Panc1 (cell line): ENCODE measurements around the gene DDIT3. TPM values are rescaled to one million over a fixed set of nuclear protein-coding genes. Genes with fewer than 3 reads are reported as not detected.

Source experiments
- ATAC-seq: fragments of 200-7000 bp; cut with Tn5 transposase; 2 replicates; pipeline ENCODE4 v1.9.1; 2020; ENCODE audit warnings: mild to moderate bottlenecking, moderate library complexity
- BruUV-seq: library from RNA; stranded (reverse); fragments of 400-500 nt; replicated peaks from 2 replicates; lab custom pipeline; 2021; lab: Mats Ljungman, UMichigan
- CTCF ChIA-PET: fragments of 300-600 bp; sonication (Branson Sonifier 250); formaldehyde crosslinking; loops from one replicate; lab custom pipeline; 2022; ENCODE audit warnings: antibody characterized with exemption; lab: Charles Lee
- POLR2A ChIA-PET: fragments of 300-600 bp; sonication (Branson Sonifier 250); formaldehyde crosslinking; loops from one replicate; lab custom pipeline; 2022; ENCODE audit warnings: antibody characterized with exemption; lab: Charles Lee
- DNase-seq: peaks from one replicate; pipeline ENCODE4 v3.0.0-alpha.2; 2010; ENCODE audit warnings: low read depth, low spot score
- H3K27ac ChIP-seq: 2 replicates; pipeline ENCODE4 v1.5.1; 2011; ENCODE audit warnings: mild to moderate bottlenecking, low read length, inconsistent platforms
- H3K27me3 ChIP-seq: fragments of 200-500 bp; sonication (Bioruptor generic); 2 replicates; pipeline ENCODE4 v1.6.0; 2014; ENCODE audit warnings: low read length, inconsistent platforms; ENCODE audit not compliant: control insufficient read depth, insufficient read depth
- H3K36me3 ChIP-seq: fragments of 200-500 bp; sonication (Bioruptor generic); 2 replicates; pipeline ENCODE4 v1.5.1; 2014; ENCODE audit warnings: inconsistent platforms, mild to moderate bottlenecking, low read length, moderate library complexity; ENCODE audit not compliant: control insufficient read depth, insufficient read depth
- H3K4me1 ChIP-seq: 2 replicates; pipeline ENCODE4 v1.5.1; 2011; ENCODE audit warnings: inconsistent platforms, mild to moderate bottlenecking, low read length, moderate library complexity; ENCODE audit not compliant: control insufficient read depth, insufficient read depth
- H3K4me3 ChIP-seq, 2 experiments: 2 replicates each; pipeline ENCODE4 v1.5.1; 2011 to 2012; ENCODE audit warnings: low read depth in 2 of 2, low read length in 2 of 2, mild to moderate bottlenecking in 2 of 2, inconsistent platforms in 1 of 2, moderate library complexity in 1 of 2
- H3K9me3 ChIP-seq: fragments of 200-500 bp; sonication (Bioruptor generic); 2 replicates; pipeline ENCODE4 v1.5.1; 2014; ENCODE audit warnings: low read depth, mild to moderate bottlenecking, inconsistent platforms, low read length, moderate library complexity; ENCODE audit not compliant: control insufficient read depth, insufficient read depth
- CTCF ChIP-seq: fragments of 450-650 bp; IDR thresholded peaks from 2 replicates; pipeline ENCODE4 v1.5.1; 2017; ENCODE audit warnings: mild to moderate bottlenecking
- POLR2AphosphoS5 ChIP-seq: IDR thresholded peaks from 2 replicates; pipeline ENCODE4 v1.6.1; 2012; ENCODE audit warnings: mild to moderate bottlenecking, low read depth, low read length, moderate library complexity
- SIN3A ChIP-seq: IDR thresholded peaks from 2 replicates; pipeline ENCODE4 v1.6.1; 2012; ENCODE audit warnings: low read depth, mild to moderate bottlenecking, low read length, moderate library complexity, borderline replicate concordance; ENCODE audit not compliant: insufficient read depth
- TCF7L2 ChIP-seq: IDR thresholded peaks from 2 replicates; pipeline ENCODE4 v1.6.1; 2011; ENCODE audit warnings: mild to moderate bottlenecking, low read depth, low read length, inconsistent platforms
- in situ Hi-C: cut with HindIII; loops from 2 replicates; pipeline ENCODE4 v1.10.0; 2016; ENCODE audit warnings: low sequenced_read_pairs, low pct_unique_long_range_greater_than_20kb
- intact Hi-C: fragments of 100-400 bp; cut with micrococcal nuclease; formaldehyde crosslinking; loops from one replicate; pipeline ENCODE4 v1.10.0; 2022; ENCODE audit not compliant: unreplicated experiment
- total RNA-seq: library from RNA; stranded (reverse); gene quantifications from one replicate; pipeline ENCODE4 v1.2.1, GENCODE V29; 2021; ENCODE audit not compliant: unreplicated experiment
- TF ChIP-seq, protein P1 (sequence below), 2 experiments: IDR thresholded peaks; 2 replicates each; pipeline ENCODE4 v1.6.1; 2011 to 2012; ENCODE audit warnings: low read depth in 2 of 2, control low read depth in 1 of 2, low read length in 1 of 2, mild to moderate bottlenecking in 1 of 2, moderate library complexity in 1 of 2; ENCODE audit not compliant: insufficient read depth in 1 of 2

The DDIT3 gene
- total RNA-seq, 1 experiment from 2014 or later = 47.2 TPM

- no peaks in the 10 kb centered on the region for H3K27me3 ChIP-seq
- in situ Hi-C loops (no loop called here), intact Hi-C loops (no loop called here)
- no peak overlapping the region for H3K4me3 ChIP-seq
- no peak overlapping the region for H3K27ac ChIP-seq
- DNase-seq (no peak), ATAC-seq (no peak)
- H3K9me3 ChIP-seq = no peaks in the 10 kb centered on the region
- ChIA-PET POLR2A (no interaction called here), CTCF (no interaction called here)
- H3K36me3 ChIP-seq = no peaks in the 10 kb centered on the region
- no TSS peak for BruUV-seq
- no peaks in the 10 kb centered on the region for H3K4me1 ChIP-seq
- TF ChIP-seq, protein P1, sequence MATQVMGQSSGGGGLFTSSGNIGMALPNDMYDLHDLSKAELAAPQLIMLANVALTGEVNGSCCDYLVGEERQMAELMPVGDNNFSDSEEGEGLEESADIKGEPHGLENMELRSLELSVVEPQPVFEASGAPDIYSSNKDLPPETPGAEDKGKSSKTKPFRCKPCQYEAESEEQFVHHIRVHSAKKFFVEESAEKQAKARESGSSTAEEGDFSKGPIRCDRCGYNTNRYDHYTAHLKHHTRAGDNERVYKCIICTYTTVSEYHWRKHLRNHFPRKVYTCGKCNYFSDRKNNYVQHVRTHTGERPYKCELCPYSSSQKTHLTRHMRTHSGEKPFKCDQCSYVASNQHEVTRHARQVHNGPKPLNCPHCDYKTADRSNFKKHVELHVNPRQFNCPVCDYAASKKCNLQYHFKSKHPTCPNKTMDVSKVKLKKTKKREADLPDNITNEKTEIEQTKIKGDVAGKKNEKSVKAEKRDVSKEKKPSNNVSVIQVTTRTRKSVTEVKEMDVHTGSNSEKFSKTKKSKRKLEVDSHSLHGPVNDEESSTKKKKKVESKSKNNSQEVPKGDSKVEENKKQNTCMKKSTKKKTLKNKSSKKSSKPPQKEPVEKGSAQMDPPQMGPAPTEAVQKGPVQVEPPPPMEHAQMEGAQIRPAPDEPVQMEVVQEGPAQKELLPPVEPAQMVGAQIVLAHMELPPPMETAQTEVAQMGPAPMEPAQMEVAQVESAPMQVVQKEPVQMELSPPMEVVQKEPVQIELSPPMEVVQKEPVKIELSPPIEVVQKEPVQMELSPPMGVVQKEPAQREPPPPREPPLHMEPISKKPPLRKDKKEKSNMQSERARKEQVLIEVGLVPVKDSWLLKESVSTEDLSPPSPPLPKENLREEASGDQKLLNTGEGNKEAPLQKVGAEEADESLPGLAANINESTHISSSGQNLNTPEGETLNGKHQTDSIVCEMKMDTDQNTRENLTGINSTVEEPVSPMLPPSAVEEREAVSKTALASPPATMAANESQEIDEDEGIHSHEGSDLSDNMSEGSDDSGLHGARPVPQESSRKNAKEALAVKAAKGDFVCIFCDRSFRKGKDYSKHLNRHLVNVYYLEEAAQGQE (IDR thresholded peaks at IDR 0.05; ENCODE audit: insufficient read depth in 1 of 2, low read depth in 2 of 2, low read length in 1 of 2) = no peak
Observed at GRCh38 chr12:57554453-57554852, 34.1 kb upstream of the DDIT3 start.

DNA sequence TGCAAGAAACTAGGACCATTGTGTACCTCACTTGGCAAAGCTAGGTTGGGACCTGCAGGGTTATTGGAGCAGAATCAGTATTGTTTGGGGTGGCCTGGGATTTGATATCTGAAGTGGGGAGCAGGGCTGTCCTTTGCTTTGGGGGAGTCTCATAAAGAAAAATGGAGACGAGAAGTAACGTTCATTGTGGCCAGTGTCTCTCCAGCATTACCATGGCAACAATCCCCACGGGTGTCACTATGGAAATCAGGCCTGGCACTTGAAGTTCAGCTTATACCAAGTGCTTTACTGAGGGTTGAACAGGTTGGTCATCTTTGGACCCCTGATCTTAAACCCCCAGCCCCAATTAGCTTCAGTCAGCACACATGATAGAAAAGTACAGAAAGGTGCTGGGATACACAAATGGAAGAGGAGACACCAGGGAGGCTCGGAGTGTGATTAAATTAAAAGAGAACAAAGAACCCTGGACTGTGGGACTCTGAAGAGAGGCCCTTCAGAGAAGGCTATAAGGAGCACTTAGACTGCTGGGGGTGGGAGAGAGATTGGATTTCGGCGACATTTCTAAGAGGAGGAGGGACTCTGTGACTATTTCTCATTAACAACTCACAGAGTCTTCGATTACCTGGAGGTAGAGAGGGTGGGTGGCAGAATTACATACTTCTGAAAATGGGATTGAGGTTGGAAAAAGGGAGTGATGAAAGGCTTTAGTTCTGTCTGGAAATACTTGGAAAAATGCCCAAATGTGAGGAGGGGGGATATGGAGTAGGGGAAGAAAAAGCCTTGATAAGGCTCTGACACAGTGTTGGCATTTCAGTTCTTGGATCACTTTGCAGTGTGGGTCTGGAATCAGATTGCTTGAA lies 33.3 kb upstream of the DDIT3 start:
- ChIA-PET POLR2A (interaction anchor here (0.6 kb wide), 1 partner anchor 29 kb away, joined by 3 read pairs; no protein-coding TSS in a partner anchor), CTCF (no interaction called here)
- Histone ChIP-seq H3K27ac (no peak overlapping the region), H3K27me3 (no peaks in the 10 kb centered on the region), H3K4me1 (no peaks in the 10 kb centered on the region), H3K4me3 (no peak overlapping the region), H3K36me3 (no peaks in the 10 kb centered on the region), H3K9me3 (no peaks in the 10 kb centered on the region)
- in situ Hi-C loops (no loop called here), intact Hi-C loops (no loop called here)
- TF ChIP-seq POLR2AphosphoS5 = no peak
- no peak for TF ChIP-seq SIN3A
- no peak for TF ChIP-seq CTCF
- TF ChIP-seq, protein P1 (IDR thresholded peaks at IDR 0.05; ENCODE audit: insufficient read depth in 1 of 2, low read depth in 2 of 2, low read length in 1 of 2) = no peak
- TF ChIP-seq TCF7L2 = no peak
- DNase-seq (no peak), ATAC-seq (no peak)
- no TSS peak for BruUV-seq
